Naive B cell (primary cell): ENCODE measurements around the gene SURF6. TPM values are rescaled to one million over a fixed set of nuclear protein-coding genes. Genes with fewer than 3 reads are reported as not detected.
"Not testable (repeated sequence)": the region's sequence is repeated elsewhere in the genome, so short reads cannot be mapped to it uniquely, and the experiment has no call there.

Experiments used
- ATAC-seq, 2 donors: fragments of 150-1000 bp; cut with Tn5 transposase; 2 replicates each; pipeline ENCODE4 v1.10.0; 2021; ENCODE audit warnings: low read depth in 2 of 2, mild to moderate bottlenecking in 2 of 2, moderate library complexity in 2 of 2
- DNase-seq: peaks from one replicate; pipeline ENCODE4 v3.0.0; 2022
- H3K27ac Mint-ChIP-seq, 6 donors: one replicate each; pipeline ENCODE4 v1.8.0; 2020 to 2022; ENCODE audit warnings: mild to moderate bottlenecking in 6 of 6, mixed read lengths in 6 of 6, moderate library complexity in 5 of 6, inconsistent platforms in 2 of 6
- H3K27me3 Mint-ChIP-seq, 3 donors: one replicate each; pipeline ENCODE4 v1.8.0; 2021 to 2022; ENCODE audit warnings: mixed read lengths in 3 of 3, mild to moderate bottlenecking in 1 of 3
- H3K36me3 Mint-ChIP-seq, 2 donors: one replicate each; pipeline ENCODE4 v1.8.0; 2020 to 2022; ENCODE audit warnings: mixed read lengths in 2 of 2, inconsistent platforms in 1 of 2, mild to moderate bottlenecking in 1 of 2
- H3K4me1 Mint-ChIP-seq, 3 donors: one replicate each; pipeline ENCODE4 v1.8.0; 2020 to 2022; ENCODE audit warnings: mixed read lengths in 3 of 3, inconsistent platforms in 1 of 3, mild to moderate bottlenecking in 1 of 3, moderate library complexity in 1 of 3
- H3K4me3 Mint-ChIP-seq, 8 donors: one replicate each; pipeline ENCODE4 v1.8.0; 2020 to 2022; ENCODE audit warnings: mild to moderate bottlenecking in 8 of 8, mixed read lengths in 8 of 8, moderate library complexity in 8 of 8, inconsistent platforms in 2 of 8
- H3K9me3 Mint-ChIP-seq, 7 donors: one replicate each; pipeline ENCODE4 v1.8.0; 2020 to 2022; ENCODE audit warnings: mixed read lengths in 7 of 7, mild to moderate bottlenecking in 5 of 7, inconsistent platforms in 2 of 7, moderate library complexity in 1 of 7
- polyA plus RNA-seq, 6 donors: library from polyadenylated mRNA; unstranded; fragments of 300-500 nt; fragmentation: Illumina TruSeq; gene quantifications; one replicate each; pipeline ENCODE4 v1.2.3, GENCODE V29; 2021; ENCODE audit warnings: low read depth in 6 of 6

SURF6 gene
- polyA plus RNA-seq, 6 donors from 2014 or later, result 0.09 to 13.0 (median 6.8) TPM

GRCh38 chr9:133303266-133304157 is 32.5 kb downstream of the SURF6 start:
- Mint-ChIP-seq H3K27ac (peak overlapping the region in 1 of 6 donors; percentile 37), H3K36me3 (no peaks in the 10 kb centered on the region), H3K9me3 (peaks cover 0 to 2% (median 0%) of the 10 kb centered on the region in 7 donors), H3K27me3 (peaks cover 12 to 22% (median 19%) of the 10 kb centered on the region in 3 donors), H3K4me3 (no peak overlapping the region), H3K4me1 (no peaks in the 10 kb centered on the region)
- ATAC-seq (no peak), DNase-seq (no peak)

- peaks cover 8 to 33% (median 12%) of the 10 kb centered on the region in 3 donors for H3K27me3 Mint-ChIP-seq
- H3K36me3 Mint-ChIP-seq, result no peaks in the 10 kb centered on the region
- no peaks in the 10 kb centered on the region for H3K4me1 Mint-ChIP-seq
- H3K4me3 Mint-ChIP-seq, result no peak overlapping the region
- DNase-seq (no peak), ATAC-seq (no peak)
- H3K9me3 Mint-ChIP-seq, result peaks cover 0 to 2% (median 0%) of the 10 kb centered on the region in 7 donors
- H3K27ac Mint-ChIP-seq, result no peak overlapping the region
Observed at GRCh38 chr9:133301253-133302230, 34.4 kb downstream of the SURF6 start.

DNA sequence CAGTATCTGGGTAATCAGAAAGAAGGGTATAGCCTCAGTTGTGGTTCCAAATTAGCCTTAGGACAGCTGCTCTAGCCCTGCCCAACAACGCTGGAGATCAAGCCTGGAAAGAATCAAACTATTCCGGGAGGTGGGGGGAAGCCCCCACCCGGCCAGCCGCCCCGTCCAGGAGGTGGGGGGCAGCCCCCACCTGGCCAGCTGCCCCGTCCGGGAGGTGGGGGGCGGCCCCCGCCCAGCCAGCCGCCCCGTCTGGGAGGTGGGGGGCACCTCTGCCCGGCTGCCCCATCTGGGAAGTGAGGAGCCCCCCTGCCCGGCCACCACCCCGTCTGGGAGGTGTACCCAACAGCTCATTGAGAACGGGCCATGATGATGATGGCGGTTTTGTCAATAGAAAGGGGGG is 36.0 kb downstream of the SURF6 start:
- not testable (repeated sequence) for H3K27ac Mint-ChIP-seq, H3K36me3 Mint-ChIP-seq, ATAC-seq, H3K4me3 Mint-ChIP-seq, H3K4me1 Mint-ChIP-seq, H3K9me3 Mint-ChIP-seq, DNase-seq
- H3K27me3 Mint-ChIP-seq, result peaks cover 7 to 33% (median 8%) of the 10 kb centered on the region in 3 donors

GRCh38 chr9:133294257-133294656 is 41.7 kb downstream of the SURF6 start:
- H3K4me1 Mint-ChIP-seq, result no peaks in the 10 kb centered on the region
- DNase-seq (no peak), ATAC-seq (no peak)
- H3K27me3 Mint-ChIP-seq, result peaks cover 24 to 54% (median 37%) of the 10 kb centered on the region in 3 donors
- H3K9me3 Mint-ChIP-seq, result peaks cover 0 to 47% (median 34%) of the 10 kb centered on the region in 7 donors
- H3K36me3 Mint-ChIP-seq, result peaks cover 10 to 27% of the 10 kb centered on the region in 2 donors
- H3K4me3 Mint-ChIP-seq, result no peak overlapping the region
- no peak overlapping the region for H3K27ac Mint-ChIP-seq

DNA sequence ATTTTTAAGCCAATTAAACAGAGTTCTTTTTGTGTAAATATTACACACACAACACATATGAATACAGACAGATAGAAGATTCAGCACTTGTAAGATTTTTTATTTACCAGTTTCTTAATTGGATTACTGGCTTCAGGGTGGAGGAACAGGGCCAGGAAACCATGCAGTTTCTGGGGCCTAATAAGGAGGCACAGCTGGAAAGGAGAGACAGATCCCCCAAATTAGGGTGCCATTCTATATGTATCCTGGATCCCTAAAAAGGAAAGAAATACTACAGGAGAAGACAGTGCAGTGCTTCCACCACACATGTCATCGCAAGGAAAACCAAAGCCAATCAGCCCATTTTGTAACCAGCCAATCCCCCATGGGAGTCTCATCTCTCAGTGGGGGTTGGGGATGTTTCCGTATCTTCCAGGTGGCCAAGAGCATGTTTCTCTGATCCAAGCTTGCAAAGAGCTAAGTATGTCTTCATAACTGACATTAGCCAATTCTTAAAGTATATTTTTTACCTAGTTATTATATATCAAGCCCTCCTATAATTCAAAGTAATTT is 45.2 kb downstream of the SURF6 start:
- ATAC-seq, result no peak
- H3K4me3 Mint-ChIP-seq, result no peak overlapping the region

DNA sequence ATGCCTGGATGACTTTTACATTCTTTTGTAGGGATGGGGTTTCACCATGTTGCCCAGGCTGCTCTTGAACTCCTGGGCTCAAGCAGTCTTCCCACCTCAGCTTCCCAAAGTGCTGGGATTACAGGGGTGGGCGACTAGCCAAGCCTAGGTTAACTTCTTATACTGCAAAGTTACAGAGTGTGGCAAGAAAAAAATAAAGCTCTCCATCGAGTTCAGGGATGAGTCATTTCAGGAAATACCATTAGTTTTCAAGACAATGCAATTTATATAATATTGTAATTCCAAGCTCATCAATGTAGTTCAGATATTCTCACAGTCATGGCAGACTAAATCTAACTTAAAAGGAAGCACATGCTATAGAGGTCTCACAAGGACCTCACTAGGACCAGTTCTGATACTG is 49.5 kb downstream of the SURF6 start:
- DNase-seq, result no peak
- ATAC-seq, result no peak
- Mint-ChIP-seq H3K4me1 (no peaks in the 10 kb centered on the region), H3K36me3 (peaks cover 10 to 12% of the 10 kb centered on the region in 2 donors), H3K27me3 (peaks cover under 1 to 11% (median 9%) of the 10 kb centered on the region in 3 donors), H3K4me3 (no peak overlapping the region), H3K9me3 (peaks cover 0 to 50% (median 30%) of the 10 kb centered on the region in 7 donors), H3K27ac (peak overlapping the region in 3 of 6 donors; percentile 38 to 53 (median 39))

More for the DNA sequence above, 45.2 kb downstream of the SURF6 start:
- Mint-ChIP-seq H3K27ac (no peak overlapping the region), H3K4me1 (no peaks in the 10 kb centered on the region), H3K36me3 (peaks cover 10 to 27% of the 10 kb centered on the region in 2 donors), H3K9me3 (peaks cover 0 to 73% (median 47%) of the 10 kb centered on the region in 7 donors), H3K27me3 (peaks cover 17 to 39% (median 29%) of the 10 kb centered on the region in 3 donors)
- no peak for DNase-seq

- no peak overlapping the region for H3K27ac Mint-ChIP-seq
- ATAC-seq (no peak), DNase-seq (no peak)
- H3K27me3 Mint-ChIP-seq, result peaks cover 5 to 18% (median 10%) of the 10 kb centered on the region in 3 donors
- peaks cover 2 to 7% of the 10 kb centered on the region in 2 donors for H3K36me3 Mint-ChIP-seq
- H3K4me3 Mint-ChIP-seq, result no peak overlapping the region
- peaks cover 0 to 37% (median 21%) of the 10 kb centered on the region in 7 donors for H3K9me3 Mint-ChIP-seq
- no peaks in the 10 kb centered on the region for H3K4me1 Mint-ChIP-seq
Observed at GRCh38 chr9:133285252-133285775, 50.7 kb downstream of the SURF6 start.

DNA sequence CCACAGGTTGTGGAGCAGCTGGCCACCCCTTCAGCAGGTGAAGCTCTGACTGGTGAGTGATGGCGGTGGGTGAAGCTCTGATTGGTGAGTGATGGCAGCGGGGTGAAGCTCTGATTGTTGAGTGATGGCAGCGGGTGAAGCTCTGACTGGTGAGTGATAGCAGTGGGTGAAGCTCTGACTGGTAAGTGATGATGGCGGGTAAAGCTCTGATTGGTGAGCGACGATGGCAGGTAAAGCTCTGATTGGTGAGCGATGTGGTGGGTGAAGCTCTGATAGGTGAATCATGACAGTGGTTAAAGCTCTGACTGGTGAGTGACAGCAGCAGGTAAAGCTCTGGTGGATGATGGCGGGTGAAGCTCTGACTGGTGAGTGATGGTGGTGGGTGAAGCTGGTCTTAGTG is 51.6 kb downstream of the SURF6 start:
- ATAC-seq, result no peak

DNA sequence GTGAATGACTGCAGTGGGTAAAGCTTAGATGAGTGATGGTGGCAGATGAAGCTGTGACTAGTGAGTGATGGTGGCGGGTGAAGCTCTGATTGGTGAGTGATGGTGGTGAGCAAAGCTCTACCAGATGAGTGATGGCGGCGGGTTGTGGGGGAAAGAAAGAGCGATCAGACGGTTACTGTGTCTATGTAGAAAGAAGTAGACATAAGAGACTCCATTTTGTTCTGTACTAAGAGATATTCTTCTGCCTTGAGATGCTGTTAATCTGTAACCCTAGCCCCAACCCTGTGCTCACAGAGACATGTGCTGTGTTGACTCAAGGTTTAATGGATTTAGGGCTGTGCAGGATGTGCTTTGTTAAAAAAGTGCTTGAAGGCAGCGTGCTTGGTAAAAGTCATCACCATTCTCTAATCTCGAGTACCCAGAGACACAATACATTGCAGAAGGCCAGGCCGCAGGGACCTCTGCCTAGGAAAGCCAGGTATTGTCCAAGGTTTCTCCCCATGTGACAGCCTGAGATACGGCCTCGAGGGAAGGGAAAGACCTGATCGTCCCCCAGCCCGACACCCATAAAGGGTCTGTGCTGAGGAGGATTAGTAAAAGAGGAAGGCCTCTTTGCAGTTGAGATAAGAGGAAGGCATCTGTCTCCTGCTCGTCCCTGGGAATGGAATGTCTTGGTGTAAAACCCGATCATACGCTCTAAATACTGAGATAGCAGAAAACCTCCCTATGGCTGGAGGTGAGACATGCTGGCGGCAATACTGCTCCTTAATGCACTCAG is 52.5 kb downstream of the SURF6 start:
- not testable (repeated sequence) for H3K4me1 Mint-ChIP-seq, DNase-seq, H3K27ac Mint-ChIP-seq, ATAC-seq, H3K4me3 Mint-ChIP-seq, H3K36me3 Mint-ChIP-seq
- H3K27me3 Mint-ChIP-seq, result peaks cover 13 to 22% (median 17%) of the 10 kb centered on the region in 3 donors
- H3K9me3 Mint-ChIP-seq, result peaks cover 0 to 35% (median 10%) of the 10 kb centered on the region in 7 donors

More for the DNA sequence above, 51.6 kb downstream of the SURF6 start:
- DNase-seq, result no peak
- no peak overlapping the region for H3K4me3 Mint-ChIP-seq
- H3K4me1 Mint-ChIP-seq, result no peaks in the 10 kb centered on the region
- H3K36me3 Mint-ChIP-seq, result peaks cover 0 to 6% of the 10 kb centered on the region in 2 donors
- H3K9me3 Mint-ChIP-seq, result peaks cover 0 to 37% (median 12%) of the 10 kb centered on the region in 7 donors
- no peak overlapping the region for H3K27ac Mint-ChIP-seq
- peaks cover 12 to 22% (median 13%) of the 10 kb centered on the region in 3 donors for H3K27me3 Mint-ChIP-seq

DNA sequence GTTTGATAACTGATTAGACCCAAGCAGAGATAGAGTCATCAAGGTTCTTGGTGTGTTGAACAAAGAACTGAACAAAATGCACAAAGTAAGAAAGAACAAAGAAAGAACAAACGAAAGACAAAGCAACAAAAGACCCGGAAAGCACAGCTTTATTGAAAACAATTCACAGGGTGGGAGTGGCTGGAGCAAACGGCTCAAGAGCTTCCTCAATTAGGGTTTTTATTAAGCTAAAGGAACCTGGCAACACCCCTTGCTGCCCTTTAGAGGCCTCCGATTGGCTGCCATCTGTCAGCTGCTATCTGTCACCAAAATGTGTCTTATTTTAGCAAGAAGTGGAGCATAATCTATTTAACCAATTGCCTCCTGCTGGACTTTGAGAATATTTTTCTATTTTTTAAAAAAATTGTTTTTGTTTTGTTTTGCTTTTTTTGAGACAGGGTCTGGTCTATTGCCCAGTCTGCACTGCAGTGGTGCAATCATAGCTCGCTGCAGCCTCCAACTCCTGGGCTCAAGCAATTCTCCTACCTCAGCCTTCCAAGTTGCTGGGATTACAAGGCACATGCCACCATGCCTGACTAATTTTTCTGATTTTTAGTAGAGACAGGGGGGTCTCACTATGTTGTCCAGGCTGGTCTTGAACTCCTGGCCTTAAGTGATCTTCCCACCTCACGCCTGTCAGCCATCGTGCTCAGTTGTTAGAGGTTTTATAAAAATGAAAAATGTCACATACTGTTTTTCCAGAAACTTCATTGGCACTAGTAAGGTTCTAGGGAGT is 53.3 kb downstream of the SURF6 start:
- DNase-seq (no peak), ATAC-seq (peak; percentile 62 to 68)
- Mint-ChIP-seq H3K36me3 (peaks cover 0 to 6% of the 10 kb centered on the region in 2 donors), H3K9me3 (peaks cover 0 to 34% (median 11%) of the 10 kb centered on the region in 7 donors), H3K4me1 (no peaks in the 10 kb centered on the region), H3K27me3 (peaks cover 13 to 28% (median 23%) of the 10 kb centered on the region in 3 donors), H3K27ac (no peak overlapping the region), H3K4me3 (no peak overlapping the region)

DNA sequence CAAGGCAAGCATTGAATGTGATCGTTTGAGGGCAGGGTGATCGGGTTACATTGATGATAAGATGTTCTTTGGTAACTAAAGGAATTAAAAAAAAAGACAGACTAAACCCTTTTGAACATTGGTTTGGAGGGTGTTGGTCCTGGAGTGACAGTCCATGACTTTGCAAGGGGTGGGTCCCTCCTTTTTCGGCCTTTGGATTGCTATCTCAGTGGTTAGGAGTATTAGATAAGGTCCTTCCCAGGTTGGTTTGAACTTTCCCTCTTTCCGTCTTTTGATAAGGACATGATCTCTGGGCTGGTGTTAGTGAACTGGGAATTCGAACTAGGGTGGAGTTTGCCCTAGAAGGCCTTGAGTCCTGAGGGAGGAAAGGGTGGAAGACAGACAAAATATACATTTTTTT is 55.6 kb downstream of the SURF6 start:
- DNase-seq (no peak), ATAC-seq (no peak)
- Mint-ChIP-seq H3K9me3 (peaks cover 3 to 24% (median 13%) of the 10 kb centered on the region in 7 donors), H3K27me3 (peaks cover 24 to 41% (median 28%) of the 10 kb centered on the region in 3 donors), H3K4me1 (peaks cover 0 to 5% (median 0%) of the 10 kb centered on the region in 3 donors), H3K36me3 (peaks cover 6 to 8% of the 10 kb centered on the region in 2 donors), H3K4me3 (no peak overlapping the region), H3K27ac (no peak overlapping the region)
